ENCODE measurements around the gene ATAT1. TPM values are rescaled to one million over a fixed set of nuclear protein-coding genes. Genes with fewer than 3 reads are reported as not detected.

The ATAT1 gene
- total and polyA plus RNA-seq, 2 of the 13 experiments (the other 11 are each of a cell fraction or from before 2014, with no cell fraction given) = 9.2 to 23.6 TPM

GRCh38 chr6:30686908-30687658, 60.4 kb downstream of the ATAT1 start (continued):
- TF ChIP-seq ZNF749 (CRISPR knock-in tag; IDR thresholded peaks at IDR 0.05; ENCODE audit: borderline replicate concordance) (no peak), SOX5 (CRISPR knock-in tag; IDR thresholded peaks at IDR 0.05; ENCODE audit: borderline replicate concordance) (peak; percentile 74), ZBTB26 (CRISPR knock-in tag; IDR thresholded peaks at IDR 0.05; ENCODE audit: borderline replicate concordance) (0 out of 2 replicates have a peak, but pooled peaks have one; percentile 25), ONECUT2 (CRISPR knock-in tag; IDR thresholded peaks at IDR 0.05) (no peak), NFATC3 (CRISPR knock-in tag; IDR thresholded peaks at IDR 0.05) (0 out of 2 replicates have a peak, but pooled peaks have one; percentile 54), GMEB2 (CRISPR knock-in tag; IDR thresholded peaks at IDR 0.05; ENCODE audit: low read depth) (no peak), POLR2AphosphoS5 (IDR thresholded peaks at IDR 0.05; ENCODE audit: low read depth, low read length) (no peak), ZNF780A (CRISPR knock-in tag; IDR thresholded peaks at IDR 0.05) (no peak), THAP7 (CRISPR knock-in tag; IDR thresholded peaks at IDR 0.05) (no peak), PAF1 (CRISPR knock-in tag; IDR thresholded peaks at IDR 0.05) (no peak), HOMEZ (CRISPR knock-in tag; IDR thresholded peaks at IDR 0.05; ENCODE audit: low read depth) (no peak), DNMT1 (CRISPR knock-in tag; IDR thresholded peaks at IDR 0.05) (no peak), ZNF547 (CRISPR knock-in tag; IDR thresholded peaks at IDR 0.05) (peak; percentile 70), RBAK (CRISPR knock-in tag; IDR thresholded peaks at IDR 0.05) (no peak), PATZ1 (CRISPR knock-in tag; IDR thresholded peaks at IDR 0.05) (peak; percentile 71), ZNF34 (CRISPR knock-in tag; IDR thresholded peaks at IDR 0.05; ENCODE audit: borderline replicate concordance) (no peak), THAP9 (CRISPR knock-in tag; IDR thresholded peaks at IDR 0.05; ENCODE audit: borderline replicate concordance) (no peak), NFIC (IDR thresholded peaks at IDR 0.05; ENCODE audit: low read length) (no peak), TGIF2 (CRISPR knock-in tag; IDR thresholded peaks at IDR 0.05) (0 out of 2 replicates have a peak, but pooled peaks have one; percentile 13), HIVEP1 (CRISPR knock-in tag; IDR thresholded peaks at IDR 0.05) (peak; percentile 41; the same call in 1 of the 2 replicates)
